ENCODE measurements around the gene GALNT14. TPM values are rescaled to one million over a fixed set of nuclear protein-coding genes. Genes with fewer than 3 reads are reported as not detected.

The GALNT14 gene
- total and polyA plus RNA-seq, 10 of the 15 experiments (the other 5 are each of a cell fraction or from before 2014, with no cell fraction given), result 3.7 to 17.8 (median 6.0) TPM

GRCh38 chr2:31127931-31128330 lies 10.3 kb downstream of the GALNT14 start:
- FAIRE-seq (no peak), ATAC-seq (no peak), DNase-seq (ENCODE audit: low read depth, low spot score) (no peak)
- TF ChIP-seq MAX (IDR thresholded peaks at IDR 0.05; ENCODE audit: low read depth, low read length), result no peak
- TF ChIP-seq BMI1 (IDR thresholded peaks at IDR 0.05; ENCODE audit: borderline replicate concordance), result no peak
- TF ChIP-seq STAT1 (conservative IDR thresholded peaks at IDR 0.05), result no peak
- TF ChIP-seq SMC3 (IDR thresholded peaks at IDR 0.05; ENCODE audit: borderline replicate concordance, low read length), result no peak
- peaks cover 0 to 2% of the 10 kb centered on the region in 2 experiments; a peak in 1 of 4 replicates for H3K36me3 ChIP-seq (ENCODE audit: control insufficient read depth in 2 of 2, insufficient read depth in 2 of 2, low read length in 1 of 2)
- no peak overlapping the region for H3K4me2 ChIP-seq (ENCODE audit: control insufficient read depth, insufficient read depth)
- CTCF ChIA-PET, result interaction anchor here (4.2 kb wide), 1 partner anchor 43 kb away, joined by 11 read pairs; no protein-coding TSS in a partner anchor
- 13% methylated on average over 3 of the region's 3 CpGs for WGBS (ENCODE audit: insufficient coverage, insufficient replicate concordance, low lambda C conversion rate, missing lambda C conversion rate)
- H3K9me3 ChIP-seq (replicated peaks; ENCODE audit: control insufficient read depth, insufficient read depth, low read length), result no peaks in the 10 kb centered on the region
- SMC1A ChIA-PET (ENCODE audit: uncharacterized antibody, unreplicated experiment), result no interaction called here
- in situ Hi-C loops (cut with MboI), result no loop called here
- no peaks in the 10 kb centered on the region for H3K79me2 ChIP-seq (ENCODE audit: control insufficient read depth, insufficient read depth, low read length)
- no peaks in the 10 kb centered on the region for H4K20me1 ChIP-seq (ENCODE audit: control insufficient read depth, insufficient read depth)
- H3K27me3 ChIP-seq (replicated peaks in 1 of 2; ENCODE audit: control insufficient read depth in 2 of 2, insufficient read depth in 2 of 2, low read length in 1 of 2), result no peaks in the 10 kb centered on the region
- BruUV-seq (replicated peaks), result no TSS peak
- no peaks in the 10 kb centered on the region for H3K4me1 ChIP-seq (ENCODE audit: control insufficient read depth, insufficient read depth, low read length)
- no peak overlapping the region for H3K27ac ChIP-seq (ENCODE audit: control insufficient read depth, insufficient read depth)
- POLR2A ChIA-PET, result no interaction called here
- H3K9ac ChIP-seq (ENCODE audit: control insufficient read depth, insufficient read depth, low read length), result no peak overlapping the region
- intact Hi-C loops (cut with micrococcal nuclease; ENCODE audit: unreplicated experiment), result no loop called here
- RAD21 ChIA-PET (ENCODE audit: unreplicated experiment), result no interaction called here
- no peak overlapping the region for H2AFZ ChIP-seq (ENCODE audit: control insufficient read depth, low read depth, low read length)
- H3K4me3 ChIP-seq, result no peak overlapping the region

DNA sequence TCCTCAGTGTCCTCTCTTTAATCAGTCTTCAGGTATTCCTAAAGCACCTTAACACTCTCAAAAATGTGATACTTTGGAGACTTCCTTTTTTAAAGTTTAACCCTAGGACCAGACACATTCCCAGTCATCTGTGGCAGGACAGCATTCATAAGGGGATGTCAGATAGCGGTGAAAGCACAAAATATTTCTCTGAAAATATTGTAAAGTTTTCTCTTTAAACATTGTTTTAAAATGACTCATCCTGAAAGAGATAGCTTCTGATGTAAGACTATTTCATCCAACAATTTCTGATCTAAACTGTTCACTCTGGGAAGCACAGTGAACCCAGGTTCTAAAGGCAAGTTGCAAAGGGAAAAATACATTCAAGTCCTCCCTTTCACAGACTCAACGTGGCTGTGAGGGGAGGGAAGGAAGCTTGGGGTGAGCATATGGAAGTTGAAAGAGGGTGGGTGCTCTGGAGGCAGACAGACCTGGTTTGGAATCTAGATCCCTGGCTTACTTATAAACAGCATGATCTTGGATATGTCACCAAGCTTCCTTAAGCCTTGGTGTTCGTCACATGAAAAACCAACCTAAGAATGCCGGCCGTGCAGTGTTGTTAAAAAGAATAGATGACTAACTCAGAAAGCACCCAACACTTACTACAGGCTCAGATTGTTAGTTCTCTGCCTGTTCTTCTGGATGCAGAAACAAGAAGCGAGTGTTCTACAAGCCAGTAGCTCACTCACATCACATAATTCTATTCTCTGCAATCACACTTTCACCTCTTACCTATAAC lies 12.1 kb downstream of the GALNT14 start:
- peaks cover 0 to 2% of the 10 kb centered on the region in 2 experiments; a peak in 2 of 4 replicates for H3K36me3 ChIP-seq (ENCODE audit: control insufficient read depth in 2 of 2, insufficient read depth in 2 of 2, low read length in 1 of 2)
- no peak overlapping the region for H3K9ac ChIP-seq (ENCODE audit: control insufficient read depth, insufficient read depth, low read length)
- DNase-seq (ENCODE audit: low read depth, low spot score) (no peak), FAIRE-seq (no peak), ATAC-seq (no peak)
- no peaks in the 10 kb centered on the region for H3K27me3 ChIP-seq (replicated peaks in 1 of 2; ENCODE audit: control insufficient read depth in 2 of 2, insufficient read depth in 2 of 2, low read length in 1 of 2)
- H3K4me2 ChIP-seq (ENCODE audit: control insufficient read depth, insufficient read depth), result no peak overlapping the region
- no peaks in the 10 kb centered on the region for H3K9me3 ChIP-seq (replicated peaks; ENCODE audit: control insufficient read depth, insufficient read depth, low read length)
- no peak overlapping the region for H3K27ac ChIP-seq (ENCODE audit: control insufficient read depth, insufficient read depth)
- no peak overlapping the region for H3K4me3 ChIP-seq
- in situ Hi-C loops (cut with MboI) (no loop called here), intact Hi-C loops (cut with micrococcal nuclease; ENCODE audit: unreplicated experiment) (no loop called here)
- SMC1A ChIA-PET (ENCODE audit: uncharacterized antibody, unreplicated experiment), result interaction anchor here (0.7 to 1.7 kb wide), 2 partner anchors 8 to 10 kb away, joined by 3 to 5 read pairs; no protein-coding TSS in a partner anchor
- no peak overlapping the region for H2AFZ ChIP-seq (ENCODE audit: control insufficient read depth, low read depth, low read length)
- H3K79me2 ChIP-seq (ENCODE audit: control insufficient read depth, insufficient read depth, low read length), result no peaks in the 10 kb centered on the region
- BruUV-seq (replicated peaks), result no TSS peak
- RAD21 ChIA-PET (ENCODE audit: unreplicated experiment), result no interaction called here
- CTCF ChIA-PET, result interaction anchor here (1.3 to 1.4 kb wide), 2 partner anchors 9 to 44 kb away, joined by 4 read pairs; no protein-coding TSS in a partner anchor
- TF ChIP-seq IKZF1 (conservative IDR thresholded peaks at IDR 0.05), result no peak
- TF ChIP-seq STAT3 (IDR thresholded peaks at IDR 0.05; ENCODE audit: low read depth, low read length), result no peak
- TF ChIP-seq PAX8 (IDR thresholded peaks at IDR 0.05), result no peak
- H4K20me1 ChIP-seq (ENCODE audit: control insufficient read depth, insufficient read depth), result no peaks in the 10 kb centered on the region
- WGBS (ENCODE audit: insufficient coverage, insufficient replicate concordance, low lambda C conversion rate, missing lambda C conversion rate), result 7% methylated on average over 6 of the region's 6 CpGs
- POLR2A ChIA-PET, result interaction anchor here (1.3 kb wide), 1 partner anchor 12 kb away, joined by 5 read pairs; no protein-coding TSS in a partner anchor
- no peaks in the 10 kb centered on the region for H3K4me1 ChIP-seq (ENCODE audit: control insufficient read depth, insufficient read depth, low read length)
